SU-DHL-6 (cell line): ENCODE data around the gene ADSL.

Experiments
- EZH2phosphoT487 ChIP-seq: fragments of 200-600 bp; sonication (generic), shearing (Covaris generic); conservative IDR thresholded peaks from 2 replicates; pipeline ENCODE4 v1.6.1; 2018; ENCODE audit warnings: mild to moderate bottlenecking, antibody characterized with exemption, low read length, moderate library complexity, mixed read lengths
- TF ChIP-seq, protein P1 (sequence below): fragments of 200-600 bp; sonication (generic); IDR thresholded peaks from one replicate; pipeline ENCODE4 v1.5.1; 2017; ENCODE audit warnings: antibody characterized with exemption, mild to moderate bottlenecking, low read length, moderate library complexity; ENCODE audit not compliant: insufficient read depth, poor library complexity, severe bottlenecking

DNA sequence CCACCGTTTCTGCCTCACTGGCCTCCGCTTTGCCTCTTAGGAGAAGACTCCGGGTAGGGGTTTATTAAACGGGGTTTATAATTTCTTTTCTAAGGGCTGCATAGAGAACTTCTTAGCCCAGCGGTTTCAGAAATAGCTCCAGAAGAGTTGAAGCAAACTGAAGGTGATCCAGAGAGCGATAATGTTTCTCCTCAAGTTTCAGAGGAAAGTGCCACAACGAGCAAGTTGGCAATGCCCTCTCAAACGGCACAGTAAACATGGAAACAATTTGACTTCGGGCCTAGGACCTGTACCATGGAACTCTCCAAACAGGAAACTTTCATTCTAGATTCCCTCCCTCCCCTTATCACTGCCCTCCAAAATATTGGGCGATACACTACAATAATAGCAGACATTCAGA lies 1.0 kb downstream of the ADSL start:
- TF ChIP-seq, protein P1, sequence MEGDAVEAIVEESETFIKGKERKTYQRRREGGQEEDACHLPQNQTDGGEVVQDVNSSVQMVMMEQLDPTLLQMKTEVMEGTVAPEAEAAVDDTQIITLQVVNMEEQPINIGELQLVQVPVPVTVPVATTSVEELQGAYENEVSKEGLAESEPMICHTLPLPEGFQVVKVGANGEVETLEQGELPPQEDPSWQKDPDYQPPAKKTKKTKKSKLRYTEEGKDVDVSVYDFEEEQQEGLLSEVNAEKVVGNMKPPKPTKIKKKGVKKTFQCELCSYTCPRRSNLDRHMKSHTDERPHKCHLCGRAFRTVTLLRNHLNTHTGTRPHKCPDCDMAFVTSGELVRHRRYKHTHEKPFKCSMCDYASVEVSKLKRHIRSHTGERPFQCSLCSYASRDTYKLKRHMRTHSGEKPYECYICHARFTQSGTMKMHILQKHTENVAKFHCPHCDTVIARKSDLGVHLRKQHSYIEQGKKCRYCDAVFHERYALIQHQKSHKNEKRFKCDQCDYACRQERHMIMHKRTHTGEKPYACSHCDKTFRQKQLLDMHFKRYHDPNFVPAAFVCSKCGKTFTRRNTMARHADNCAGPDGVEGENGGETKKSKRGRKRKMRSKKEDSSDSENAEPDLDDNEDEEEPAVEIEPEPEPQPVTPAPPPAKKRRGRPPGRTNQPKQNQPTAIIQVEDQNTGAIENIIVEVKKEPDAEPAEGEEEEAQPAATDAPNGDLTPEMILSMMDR = no peak
- no peak for TF ChIP-seq EZH2phosphoT487
